H1 (cell line): ENCODE data around the gene ZNF846. TPM values are rescaled to one million over a fixed set of nuclear protein-coding genes. Genes with fewer than 3 reads are reported as not detected.

Experiments
- CTCF ChIA-PET: fragments of 300-600 bp; sonication (Branson Sonifier 250); formaldehyde crosslinking; loops from one replicate; lab custom pipeline; 2021; ENCODE audit not compliant: partially characterized antibody; lab: Charles Lee
- POLR2A ChIA-PET: fragments of 300-600 bp; sonication (Branson Sonifier 250); formaldehyde crosslinking; loops from one replicate; lab custom pipeline; 2021; ENCODE audit warnings: inconsistent platforms; ENCODE audit not compliant: partially characterized antibody; lab: Charles Lee
- DNase-seq, 2 experiments: peaks; one replicate each; pipeline versions ENCODE4 v3.0.0 to v3.0.0-alpha.2; 2010 to 2022; ENCODE audit warnings: low spot score in 2 of 2, low read depth in 1 of 2, mixed read lengths in 1 of 2
- FAIRE-seq: peaks from 2 replicates; lab custom pipeline; 2011; peaks lifted over from hg19 to GRCh38; lab: Jason Lieb, UNC
- H2AFZ ChIP-seq: 2 replicates; pipeline ENCODE4 v1.8.1; 2012; ENCODE audit warnings: low read length, inconsistent platforms
- H2AK5ac ChIP-seq: 2 replicates; pipeline ENCODE4 v1.6.1; 2013; ENCODE audit warnings: low read depth, low read length
- H2BK120ac ChIP-seq: replicated peaks from 2 replicates; pipeline ENCODE3; 2013; ENCODE audit warnings: low read depth, low read length, inconsistent platforms
- H2BK12ac ChIP-seq: 2 replicates; pipeline ENCODE4 v1.6.1; 2013; ENCODE audit warnings: low read depth, low read length
- H2BK15ac ChIP-seq: 2 replicates; pipeline ENCODE4 v1.6.1; 2013; ENCODE audit warnings: low read length
- H2BK20ac ChIP-seq: 2 replicates; pipeline ENCODE4 v1.6.1; 2013; ENCODE audit warnings: low read length
- H2BK5ac ChIP-seq: 2 replicates; pipeline ENCODE4 v1.6.1; 2013; ENCODE audit warnings: low read depth, low read length
- H3K14ac ChIP-seq: 2 replicates; pipeline ENCODE4 v1.6.1; 2013; ENCODE audit warnings: inconsistent platforms; ENCODE audit not compliant: insufficient read length
- H3K18ac ChIP-seq: 2 replicates; pipeline ENCODE4 v1.6.1; 2013; ENCODE audit warnings: low read length; ENCODE audit errors: extremely low read depth
- H3K23ac ChIP-seq: 2 replicates; pipeline ENCODE4 v1.6.1; 2013; ENCODE audit warnings: inconsistent platforms; ENCODE audit not compliant: insufficient read length
- H3K23me2 ChIP-seq: 2 replicates; pipeline ENCODE4 v1.6.1; 2013; ENCODE audit warnings: low read depth, low read length
- H3K27ac ChIP-seq: 2 replicates; pipeline ENCODE4 v1.6.1; 2011; ENCODE audit warnings: low read depth, low read length, inconsistent platforms
- H3K27me3 ChIP-seq, 4 experiments: replicated peaks in 1 of 4; 1 replicate in 1 of 4; 2 replicates in 3 of 4; pipeline versions ENCODE4 v1.6.1 to v1.8.1; 2011 to 2013; ENCODE audit warnings: low read length in 3 of 4, mild to moderate bottlenecking in 3 of 4, inconsistent platforms in 2 of 4, mixed read lengths in 2 of 4, moderate library complexity in 1 of 4; ENCODE audit not compliant: control insufficient read depth in 3 of 4, insufficient read depth in 3 of 4; ENCODE audit errors: extremely low read depth in 1 of 4
- H3K36me3 ChIP-seq, 4 experiments: 2 replicates each; pipeline versions ENCODE4 v1.6.1 to v1.8.1; 2011 to 2013; ENCODE audit warnings: mild to moderate bottlenecking in 4 of 4, low read length in 3 of 4, moderate library complexity in 2 of 4, control low read depth in 1 of 4, inconsistent platforms in 1 of 4; ENCODE audit not compliant: insufficient read depth in 4 of 4, control insufficient read depth in 2 of 4
- H3K4ac ChIP-seq: replicated peaks from 2 replicates; pipeline ENCODE3; 2013; ENCODE audit warnings: low read length, low read depth, mixed read lengths, inconsistent platforms; ENCODE audit not compliant: insufficient read length
- H3K4me1 ChIP-seq, 4 experiments: replicated peaks in 1 of 4; 1 replicate in 1 of 4; 2 replicates in 3 of 4; pipeline versions ENCODE4 v1.6.1 to v1.8.1; 2011 to 2013; ENCODE audit warnings: low read length in 3 of 4, inconsistent platforms in 2 of 4, mixed read lengths in 1 of 4; ENCODE audit not compliant: insufficient read depth in 4 of 4, control insufficient read depth in 3 of 4
- H3K4me2 ChIP-seq, 2 experiments: 2 replicates each; pipeline versions ENCODE4 v1.6.1 to v1.8.1; 2011 to 2013; ENCODE audit warnings: low read depth in 2 of 2, low read length in 2 of 2, control low read depth in 1 of 2, inconsistent platforms in 1 of 2, mild to moderate bottlenecking in 1 of 2; ENCODE audit not compliant: insufficient read depth in 1 of 2
- H3K4me3 ChIP-seq, 4 experiments: fragments of 200-600, 300-600 bp in 1 of 4; sonication (generic), shearing (Covaris generic), sonication (Bioruptor Twin) in 1 of 4; 2 replicates each; pipeline versions ENCODE4 v1.5.1 to v1.8.1; 2011 to 2016; ENCODE audit warnings: low read length in 4 of 4, low read depth in 3 of 4, control low read depth in 2 of 4, inconsistent platforms in 2 of 4, mild to moderate bottlenecking in 2 of 4, mixed read lengths in 1 of 4, moderate library complexity in 1 of 4; ENCODE audit not compliant: insufficient read depth in 2 of 4; ENCODE audit errors: extremely low read depth in 1 of 4
- H3K56ac ChIP-seq: replicated peaks from 2 replicates; pipeline ENCODE3; 2013; ENCODE audit warnings: low read depth, mild to moderate bottlenecking, mixed read lengths, low read length, inconsistent platforms; ENCODE audit not compliant: insufficient read length
- H3K79me1 ChIP-seq: 2 replicates; pipeline ENCODE4 v1.6.1; 2013; ENCODE audit warnings: low read depth, low read length, control low read depth
- H3K79me2 ChIP-seq, 2 experiments: 2 replicates each; pipeline versions ENCODE4 v1.6.1 to v1.8.1; 2012 to 2013; ENCODE audit warnings: low read length in 2 of 2, mild to moderate bottlenecking in 2 of 2, inconsistent platforms in 1 of 2; ENCODE audit not compliant: insufficient read depth in 2 of 2, control insufficient read depth in 1 of 2
- H3K9ac ChIP-seq, 4 experiments: replicated peaks in 1 of 4; 1 replicate in 1 of 4; 2 replicates in 3 of 4; pipeline versions ENCODE4 v1.6.1 to v1.8.1; 2011 to 2013; ENCODE audit warnings: low read depth in 3 of 4, low read length in 3 of 4, control low read depth in 2 of 4, mild to moderate bottlenecking in 2 of 4, moderate library complexity in 2 of 4, inconsistent platforms in 1 of 4; ENCODE audit errors: extremely low read depth in 1 of 4
- H3K9me3 ChIP-seq, 2 experiments: 2 replicates each; pipeline versions ENCODE4 v1.6.1 to v1.8.1; 2012 to 2013; ENCODE audit warnings: mild to moderate bottlenecking in 2 of 2, moderate library complexity in 2 of 2, control low read depth in 1 of 2, inconsistent platforms in 1 of 2, low read depth in 1 of 2, low read length in 1 of 2, mixed read lengths in 1 of 2; ENCODE audit not compliant: insufficient read depth in 2 of 2
- H4K20me1 ChIP-seq, 2 experiments: replicated peaks in 1 of 2; 2 replicates each; pipeline versions ENCODE3 to v1.8.1; 2011 to 2013; ENCODE audit warnings: inconsistent platforms in 2 of 2, low read length in 2 of 2, mild to moderate bottlenecking in 1 of 2; ENCODE audit not compliant: insufficient read depth in 2 of 2, control insufficient read depth in 1 of 2
- H4K5ac ChIP-seq: 2 replicates; pipeline ENCODE4 v1.6.1; 2013; ENCODE audit warnings: low read length, low read depth, mixed read lengths, inconsistent platforms; ENCODE audit not compliant: insufficient read length
- H4K8ac ChIP-seq: 2 replicates; pipeline ENCODE4 v1.8.0; 2013; ENCODE audit warnings: mild to moderate bottlenecking, moderate library complexity, low read length, inconsistent platforms; ENCODE audit not compliant: insufficient read depth; ENCODE audit errors: extremely low read depth
- H4K91ac ChIP-seq: replicated peaks from 2 replicates; pipeline ENCODE3; 2013; ENCODE audit warnings: low read length, mixed read lengths, inconsistent platforms; ENCODE audit not compliant: insufficient read length
- CEBPB ChIP-seq: IDR thresholded peaks from 2 replicates; pipeline ENCODE4 v1.6.1; 2012; ENCODE audit warnings: low read depth, low read length
- GTF2F1 ChIP-seq: IDR thresholded peaks from 2 replicates; pipeline ENCODE4 v1.6.1; 2012; ENCODE audit warnings: low read depth, low read length, improper control_type of control experiment, borderline replicate concordance
- JUND ChIP-seq: IDR thresholded peaks from 2 replicates; pipeline ENCODE4 v1.6.1; 2011; ENCODE audit warnings: mild to moderate bottlenecking, improper control_type of control experiment, low read length
- PHF8 ChIP-seq: fragments of 200-600 bp; sonication (generic); conservative IDR thresholded peaks from 2 replicates; pipeline ENCODE4 v1.7.1; 2012; ENCODE audit warnings: low read depth, mild to moderate bottlenecking, inconsistent platforms, low read length, moderate library complexity
- SP2 ChIP-seq: IDR thresholded peaks from 2 replicates; pipeline ENCODE4 v1.6.1; 2012; ENCODE audit warnings: mild to moderate bottlenecking, low read length, inconsistent platforms
- SUZ12 ChIP-seq: fragments of 200-600 bp; sonication (generic); IDR thresholded peaks from 2 replicates; pipeline ENCODE4 v1.6.1; 2012; ENCODE audit warnings: mild to moderate bottlenecking, inconsistent platforms, low read length, moderate library complexity, mixed read lengths
- TEAD4 ChIP-seq: IDR thresholded peaks from 2 replicates; pipeline ENCODE4 v1.6.1; 2012; ENCODE audit warnings: low read depth, low read length, inconsistent platforms, mixed read lengths
- polyA plus RNA-seq, 7 experiments: library from polyadenylated mRNA; depleted of rRNA in 3 of 7; stranded (reverse) in 5 of 7; unstranded in 2 of 7; fragments of >200 nt in 5 of 7; fragments of 200-250 nt in 2 of 7; gene quantifications; 1 replicate in 5 of 7; 2 replicates in 1 of 7; 4 replicates in 1 of 7; pipeline versions ENCODE4 v1.2.1 to v1.2.3, GENCODE V29; 2011 to 2013; ENCODE audit warnings: missing spikeins in 2 of 7, mixed read lengths in 2 of 7
- total RNA-seq: library from RNA; stranded (reverse); fragmentation: NEBNext Ultra II Directional; extraction: Animal tissue kit (Norgen Biotek cat#: 25700); gene quantifications from 2 replicates; pipeline ENCODE4 v1.2.1, GENCODE V29; 2021
- TF ChIP-seq, protein P1 (sequence below): IDR thresholded peaks from 2 replicates; pipeline ENCODE4 v1.6.1; 2012; ENCODE audit warnings: inconsistent platforms

The ZNF846 gene
- total and polyA plus RNA-seq, 2 of the 8 experiments (the other 6 are each of a cell fraction or from before 2014, with no cell fraction given), result 4.5 to 9.0 TPM

GRCh38 chr19:9799162-9799561 is 30.6 kb upstream of the ZNF846 start:
- Histone ChIP-seq H3K4me2 (no peak overlapping the region), H3K23me2 (no peaks in the 10 kb centered on the region), H3K9ac (no peak overlapping the region), H3K4me1 (no peaks in the 10 kb centered on the region), H3K79me2 (no peaks in the 10 kb centered on the region), H3K4ac (no peak overlapping the region), H3K18ac (no peak overlapping the region), H3K27ac (no peak overlapping the region), H3K9me3 (no peaks in the 10 kb centered on the region), H2BK12ac (no peak overlapping the region), H4K8ac (no peak overlapping the region), H3K27me3 (no peaks in the 10 kb centered on the region), H3K14ac (no peak overlapping the region), H4K20me1 (no peaks in the 10 kb centered on the region), H2BK15ac (no peak overlapping the region), H2BK5ac (no peak overlapping the region), H2BK20ac (no peak overlapping the region), H2AK5ac (no peak overlapping the region), H4K5ac (no peak overlapping the region), H3K36me3 (no peaks in the 10 kb centered on the region), H3K79me1 (no peaks in the 10 kb centered on the region), H3K4me3 (no peak overlapping the region), H4K91ac (no peak overlapping the region), H2BK120ac (no peak overlapping the region), H2AFZ (no peak overlapping the region), H3K56ac (no peak overlapping the region), H3K23ac (no peak overlapping the region)
- FAIRE-seq, result no peak
- TF ChIP-seq, protein P1, sequence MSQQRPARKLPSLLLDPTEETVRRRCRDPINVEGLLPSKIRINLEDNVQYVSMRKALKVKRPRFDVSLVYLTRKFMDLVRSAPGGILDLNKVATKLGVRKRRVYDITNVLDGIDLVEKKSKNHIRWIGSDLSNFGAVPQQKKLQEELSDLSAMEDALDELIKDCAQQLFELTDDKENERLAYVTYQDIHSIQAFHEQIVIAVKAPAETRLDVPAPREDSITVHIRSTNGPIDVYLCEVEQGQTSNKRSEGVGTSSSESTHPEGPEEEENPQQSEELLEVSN, result no peak
- TF ChIP-seq SUZ12 (no peak), TEAD4 (no peak), GTF2F1 (no peak), CEBPB (no peak), JUND (no peak), SP2 (no peak), PHF8 (no peak)
- no peak for DNase-seq
- CTCF ChIA-PET, result interaction anchor here (0.7 to 1.4 kb wide), 6 partner anchors 11 to 594 kb away, joined by 3 to 7 read pairs (median 4); no protein-coding TSS in a partner anchor
- POLR2A ChIA-PET, result no interaction called here
